BLaER1 treated with 17β-estradiol and CSF1 and Interleukin-3, amounts not matched to agents 10 nM and 100 nM (cell line): ENCODE results near the gene CDKL5.

Experiments used
- H3K27ac ChIP-seq, 11 experiments: shearing (Covaris generic); formaldehyde crosslinking; 2 replicates each; pipeline ENCODE4 v1.8.1; 2022
- H3K27me3 ChIP-seq, 11 experiments: shearing (Covaris generic); formaldehyde crosslinking; 2 replicates each; pipeline ENCODE4 v1.8.1; 2022
- H3K36me3 ChIP-seq, 11 experiments: shearing (Covaris generic); formaldehyde crosslinking; 2 replicates each; pipeline ENCODE4 v1.8.1; 2022
- H3K4me1 ChIP-seq, 10 experiments: shearing (Covaris generic); formaldehyde crosslinking; 2 replicates each; pipeline ENCODE4 v1.8.1; 2022
- H3K4me2 ChIP-seq, 11 experiments: shearing (Covaris generic); formaldehyde crosslinking; 2 replicates each; pipeline ENCODE4 v1.8.1; 2022
- H3K4me3 ChIP-seq, 10 experiments: shearing (Covaris generic); formaldehyde crosslinking; 2 replicates each; pipeline ENCODE4 v1.8.1; 2022
- H3K9ac ChIP-seq, 11 experiments: shearing (Covaris generic); formaldehyde crosslinking; 2 replicates each; pipeline ENCODE4 v1.8.1; 2022
- H3K9me3 ChIP-seq, 11 experiments: shearing (Covaris generic); formaldehyde crosslinking; replicated peaks in 1 of 11; 2 replicates each; pipeline ENCODE4 v1.8.1; 2022
- H4K20me1 ChIP-seq, 11 experiments: shearing (Covaris generic); formaldehyde crosslinking; 2 replicates each; pipeline ENCODE4 v1.8.1; 2022
- Cebpa-rat ChIP-seq, 11 experiments: shearing (Covaris generic); IDR thresholded peaks; 2 replicates each; pipeline ENCODE4 v1.8.1; 2022

The CDKL5 gene

GRCh38 chrX:18545771-18546170, 120.4 kb downstream of the CDKL5 start:
- Histone ChIP-seq H3K4me2 (no peak overlapping the region), H3K9ac (no peak overlapping the region)
- no peak for TF ChIP-seq Cebpa-rat (IDR thresholded peaks at IDR 0.05)

GRCh38 chrX:18548996-18549395, 123.6 kb downstream of the CDKL5 start:
- TF ChIP-seq Cebpa-rat (IDR thresholded peaks at IDR 0.05), result no peak
- no peaks in the 10 kb centered on the region for H3K36me3 ChIP-seq
- H4K20me1 ChIP-seq, result peaks cover 0 to 5% (median 0%) of the 10 kb centered on the region in 11 experiments; a peak in 1 of 22 replicates
- no peaks in the 10 kb centered on the region for H3K9me3 ChIP-seq
- peaks cover 71 to 91% (median 83%) of the 10 kb centered on the region in 11 experiments for H3K27me3 ChIP-seq
- H3K4me3 ChIP-seq, result no peak overlapping the region
- H3K4me1 ChIP-seq, result no peaks in the 10 kb centered on the region
- no peak overlapping the region for H3K27ac ChIP-seq
- no peak overlapping the region for H3K4me2 ChIP-seq
- no peak overlapping the region for H3K9ac ChIP-seq

More at GRCh38 chrX:18545771-18546170, 120.4 kb downstream of the CDKL5 start:
- Histone ChIP-seq H3K27ac (no peak overlapping the region), H3K36me3 (no peaks in the 10 kb centered on the region), H3K4me1 (no peaks in the 10 kb centered on the region), H3K4me3 (no peak overlapping the region), H4K20me1 (no peaks in the 10 kb centered on the region; a peak in 2 of 22 replicates), H3K9me3 (no peaks in the 10 kb centered on the region), H3K27me3 (peaks cover 89 to 100% (median 95%) of the 10 kb centered on the region in 11 experiments)

- no peak overlapping the region for H3K27ac ChIP-seq
- H3K36me3 ChIP-seq, result no peaks in the 10 kb centered on the region
- peaks cover 66 to 88% (median 80%) of the 10 kb centered on the region in 11 experiments for H3K27me3 ChIP-seq
- no peak overlapping the region for H3K4me2 ChIP-seq
- no peaks in the 10 kb centered on the region for H3K9me3 ChIP-seq
- no peaks in the 10 kb centered on the region for H3K4me1 ChIP-seq
- no peak overlapping the region for H3K4me3 ChIP-seq
- peaks cover 0 to 5% (median 0%) of the 10 kb centered on the region in 11 experiments; a peak in 1 of 22 replicates for H4K20me1 ChIP-seq
- H3K9ac ChIP-seq, result no peak overlapping the region
- TF ChIP-seq Cebpa-rat (IDR thresholded peaks at IDR 0.05), result no peak
Measured at GRCh38 chrX:18549643-18550042, 124.2 kb downstream of the CDKL5 start.

- 0 out of 22 replicates have a peak, but pooled peaks cover 0 to 10% (median 0%) of the 10 kb centered on the region in 11 experiments for H3K9me3 ChIP-seq
- peaks cover 72 to 90% (median 81%) of the 10 kb centered on the region in 11 experiments for H3K27me3 ChIP-seq
- TF ChIP-seq Cebpa-rat (IDR thresholded peaks at IDR 0.05), result no peak
- H3K4me2 ChIP-seq, result no peak overlapping the region
- peaks cover 0 to 3% (median 0%) of the 10 kb centered on the region in 11 experiments; a peak in 1 of 22 replicates for H4K20me1 ChIP-seq
- H3K36me3 ChIP-seq, result no peaks in the 10 kb centered on the region
- H3K9ac ChIP-seq, result no peak overlapping the region
- H3K4me1 ChIP-seq, result no peaks in the 10 kb centered on the region
- H3K27ac ChIP-seq, result no peak overlapping the region
- H3K4me3 ChIP-seq, result no peak overlapping the region
Measured at GRCh38 chrX:18557879-18558278, 132.5 kb downstream of the CDKL5 start.

- H3K4me3 ChIP-seq, result no peak overlapping the region
- no peak for TF ChIP-seq Cebpa-rat (IDR thresholded peaks at IDR 0.05)
Measured at GRCh38 chrX:18558799-18559198, 133.4 kb downstream of the CDKL5 start.

GRCh38 chrX:18561020-18561419, 135.6 kb downstream of the CDKL5 start:
- Histone ChIP-seq H3K27ac (no peak overlapping the region), H3K4me3 (no peak overlapping the region), H4K20me1 (no peaks in the 10 kb centered on the region; a peak in 1 of 22 replicates), H3K4me2 (no peak overlapping the region), H3K36me3 (no peaks in the 10 kb centered on the region), H3K9me3 (0 out of 22 replicates have a peak, but pooled peaks cover 0 to 10% (median 0%) of the 10 kb centered on the region in 11 experiments), H3K27me3 (peaks cover 87 to 95% (median 90%) of the 10 kb centered on the region in 11 experiments), H3K4me1 (no peaks in the 10 kb centered on the region), H3K9ac (no peak overlapping the region)
- no peak for TF ChIP-seq Cebpa-rat (IDR thresholded peaks at IDR 0.05)

More at GRCh38 chrX:18558799-18559198, 133.4 kb downstream of the CDKL5 start:
- Histone ChIP-seq H3K27me3 (peaks cover 78 to 90% (median 82%) of the 10 kb centered on the region in 11 experiments), H3K4me2 (no peak overlapping the region), H3K9me3 (0 out of 22 replicates have a peak, but pooled peaks cover 0 to 10% (median 0%) of the 10 kb centered on the region in 11 experiments), H3K27ac (no peak overlapping the region), H3K9ac (no peak overlapping the region), H4K20me1 (no peaks in the 10 kb centered on the region; a peak in 1 of 22 replicates), H3K4me1 (no peaks in the 10 kb centered on the region), H3K36me3 (no peaks in the 10 kb centered on the region)

GRCh38 chrX:18565727-18566126, 140.3 kb downstream of the CDKL5 start:
- TF ChIP-seq Cebpa-rat (IDR thresholded peaks at IDR 0.05), result no peak
- Histone ChIP-seq H3K9ac (no peak overlapping the region), H3K36me3 (no peaks in the 10 kb centered on the region), H3K4me3 (no peak overlapping the region), H3K27ac (no peak overlapping the region), H3K27me3 (peaks cover 92 to 100% (median 94%) of the 10 kb centered on the region in 11 experiments), H3K4me1 (no peaks in the 10 kb centered on the region), H3K4me2 (no peak overlapping the region), H4K20me1 (no peaks in the 10 kb centered on the region), H3K9me3 (0 out of 22 replicates have a peak, but pooled peaks cover 0 to 3% (median 0%) of the 10 kb centered on the region in 11 experiments)

GRCh38 chrX:18566748-18567147, 141.3 kb downstream of the CDKL5 start:
- Histone ChIP-seq H3K4me2 (no peak overlapping the region), H3K9me3 (0 out of 22 replicates have a peak, but pooled peaks cover 0 to 3% (median 0%) of the 10 kb centered on the region in 11 experiments), H3K4me1 (no peaks in the 10 kb centered on the region), H3K9ac (no peak overlapping the region), H3K27ac (no peak overlapping the region), H4K20me1 (no peaks in the 10 kb centered on the region), H3K4me3 (no peak overlapping the region), H3K27me3 (peaks cover 94 to 100% (median 95%) of the 10 kb centered on the region in 11 experiments), H3K36me3 (no peaks in the 10 kb centered on the region)
- TF ChIP-seq Cebpa-rat (IDR thresholded peaks at IDR 0.05), result no peak

- Histone ChIP-seq H4K20me1 (no peaks in the 10 kb centered on the region), H3K27me3 (peaks cover 94 to 100% (median 99%) of the 10 kb centered on the region in 11 experiments), H3K4me3 (no peak overlapping the region), H3K36me3 (no peaks in the 10 kb centered on the region), H3K27ac (no peak overlapping the region), H3K9ac (no peak overlapping the region), H3K4me1 (no peaks in the 10 kb centered on the region), H3K4me2 (no peak overlapping the region), H3K9me3 (0 out of 22 replicates have a peak, but pooled peaks cover 0 to 2% (median 0%) of the 10 kb centered on the region in 11 experiments)
- no peak for TF ChIP-seq Cebpa-rat (IDR thresholded peaks at IDR 0.05)
Measured at GRCh38 chrX:18573556-18573955, 148.1 kb downstream of the CDKL5 start.

GRCh38 chrX:18574591-18574990, 149.2 kb downstream of the CDKL5 start:
- Histone ChIP-seq H3K4me3 (no peak overlapping the region), H3K9me3 (no peaks in the 10 kb centered on the region), H3K9ac (no peak overlapping the region), H3K27me3 (peaks cover 89 to 100% (median 99%) of the 10 kb centered on the region in 11 experiments), H3K27ac (no peak overlapping the region), H3K4me2 (no peak overlapping the region), H3K4me1 (no peaks in the 10 kb centered on the region), H3K36me3 (no peaks in the 10 kb centered on the region), H4K20me1 (no peaks in the 10 kb centered on the region)
- no peak for TF ChIP-seq Cebpa-rat (IDR thresholded peaks at IDR 0.05)
